ENCODE results near the gene DLGAP3.
"Not testable (repeated sequence)": the region's sequence is repeated elsewhere in the genome, so short reads cannot be mapped to it uniquely, and the experiment has no call there.

DLGAP3 gene

DNA sequence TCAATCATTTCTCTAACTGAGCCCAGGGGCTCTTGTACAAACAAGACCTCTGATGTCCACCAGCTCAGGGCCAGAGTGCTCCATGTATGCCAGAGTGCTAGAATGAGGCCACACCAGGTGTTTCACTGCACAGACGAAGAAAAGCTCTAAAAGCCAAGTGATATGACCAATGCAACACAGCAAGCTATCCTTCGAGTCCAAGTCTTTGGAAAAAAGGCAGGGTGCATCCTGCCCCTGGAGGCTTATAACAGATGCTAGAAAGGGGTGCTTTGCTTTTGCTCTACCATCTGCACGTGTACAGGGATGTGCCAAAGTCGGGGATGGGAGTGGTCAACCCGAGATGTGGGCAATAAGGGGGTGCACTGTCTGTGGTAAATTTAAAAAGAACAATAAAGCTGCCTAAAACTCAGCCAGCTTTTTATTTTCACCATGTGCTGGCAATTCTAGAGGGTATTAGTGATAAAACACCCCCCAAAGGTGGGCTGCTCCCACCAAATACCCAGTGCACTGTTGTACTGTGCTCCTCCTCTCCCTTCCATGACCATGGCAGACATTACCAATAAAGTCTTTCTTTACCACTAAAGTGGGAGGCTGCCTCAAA is 102.0 kb downstream of the DLGAP3 start:
- TF ChIP-seq, protein P1, sequence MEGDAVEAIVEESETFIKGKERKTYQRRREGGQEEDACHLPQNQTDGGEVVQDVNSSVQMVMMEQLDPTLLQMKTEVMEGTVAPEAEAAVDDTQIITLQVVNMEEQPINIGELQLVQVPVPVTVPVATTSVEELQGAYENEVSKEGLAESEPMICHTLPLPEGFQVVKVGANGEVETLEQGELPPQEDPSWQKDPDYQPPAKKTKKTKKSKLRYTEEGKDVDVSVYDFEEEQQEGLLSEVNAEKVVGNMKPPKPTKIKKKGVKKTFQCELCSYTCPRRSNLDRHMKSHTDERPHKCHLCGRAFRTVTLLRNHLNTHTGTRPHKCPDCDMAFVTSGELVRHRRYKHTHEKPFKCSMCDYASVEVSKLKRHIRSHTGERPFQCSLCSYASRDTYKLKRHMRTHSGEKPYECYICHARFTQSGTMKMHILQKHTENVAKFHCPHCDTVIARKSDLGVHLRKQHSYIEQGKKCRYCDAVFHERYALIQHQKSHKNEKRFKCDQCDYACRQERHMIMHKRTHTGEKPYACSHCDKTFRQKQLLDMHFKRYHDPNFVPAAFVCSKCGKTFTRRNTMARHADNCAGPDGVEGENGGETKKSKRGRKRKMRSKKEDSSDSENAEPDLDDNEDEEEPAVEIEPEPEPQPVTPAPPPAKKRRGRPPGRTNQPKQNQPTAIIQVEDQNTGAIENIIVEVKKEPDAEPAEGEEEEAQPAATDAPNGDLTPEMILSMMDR (conservative IDR thresholded peaks at IDR 0.05) = no peak

DNA sequence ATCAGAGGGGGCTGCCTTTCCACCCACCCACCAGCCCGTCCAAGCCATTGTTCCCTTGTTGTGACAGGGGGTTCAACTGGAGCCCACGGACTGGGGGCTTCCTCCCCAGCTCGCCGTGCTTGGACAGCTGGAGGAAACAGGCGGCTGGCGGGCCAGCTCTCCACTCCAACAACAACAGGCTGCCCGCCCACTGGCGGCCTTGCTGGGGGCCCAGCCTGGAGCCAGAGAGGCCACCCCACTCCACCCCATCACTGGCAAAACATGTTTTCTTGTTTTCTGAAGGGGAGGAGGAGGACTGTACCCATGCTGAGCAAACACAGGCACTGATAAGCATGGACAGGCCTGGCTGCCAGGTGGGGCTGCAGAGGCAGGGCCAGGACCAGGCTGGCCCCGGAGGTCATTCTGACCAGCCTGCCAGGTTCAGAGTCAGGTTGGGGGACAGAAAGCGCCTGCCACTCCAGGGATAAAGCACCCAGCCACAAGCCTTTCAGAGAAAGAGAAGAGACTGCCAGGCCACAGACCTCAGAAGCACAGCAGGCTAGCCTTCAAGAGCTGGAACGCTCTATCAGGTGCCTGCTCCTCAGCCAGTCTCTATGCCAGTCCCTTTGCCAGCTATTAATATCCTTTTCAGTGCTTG is 103.9 kb downstream of the DLGAP3 start:
- TF ChIP-seq, protein P1 (conservative IDR thresholded peaks at IDR 0.05) = no peak
- peak overlapping the region; percentile 57; the same call in 1 of the 2 replicates for H3K27ac ChIP-seq

More for the DNA sequence above, 102.0 kb downstream of the DLGAP3 start:
- H3K27ac ChIP-seq = no peak overlapping the region

DNA sequence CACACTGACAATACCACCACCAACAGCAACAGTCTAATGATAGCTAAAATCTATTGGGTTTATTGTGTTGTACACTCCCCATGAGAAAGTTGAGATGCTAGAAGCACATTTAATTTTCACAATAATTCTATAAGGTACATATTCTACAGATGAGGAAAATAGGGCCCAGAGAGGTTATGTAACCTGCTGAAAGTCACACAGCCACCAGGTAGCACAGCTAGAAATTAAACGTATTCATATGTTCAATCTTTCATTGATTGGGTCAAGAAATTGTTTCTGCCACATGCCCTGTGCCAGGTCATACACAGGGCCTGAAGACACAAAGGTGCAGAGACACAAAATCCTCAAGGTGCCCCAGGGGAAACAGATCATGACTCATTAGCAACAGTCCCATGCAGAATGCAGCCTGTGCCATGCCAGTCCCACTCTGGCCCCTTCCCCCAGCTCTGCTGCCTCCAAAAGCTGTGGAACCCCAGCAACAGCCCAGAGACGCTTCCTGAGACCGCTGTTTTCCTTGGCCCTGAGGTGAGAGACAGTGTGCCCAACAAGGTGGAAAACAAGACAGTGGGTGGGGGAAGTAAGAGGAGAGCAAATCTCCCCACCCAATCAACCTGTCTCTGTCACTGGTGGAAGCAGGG is 104.5 kb downstream of the DLGAP3 start:
- TF ChIP-seq, protein P1 (conservative IDR thresholded peaks at IDR 0.05) = no peak

DNA sequence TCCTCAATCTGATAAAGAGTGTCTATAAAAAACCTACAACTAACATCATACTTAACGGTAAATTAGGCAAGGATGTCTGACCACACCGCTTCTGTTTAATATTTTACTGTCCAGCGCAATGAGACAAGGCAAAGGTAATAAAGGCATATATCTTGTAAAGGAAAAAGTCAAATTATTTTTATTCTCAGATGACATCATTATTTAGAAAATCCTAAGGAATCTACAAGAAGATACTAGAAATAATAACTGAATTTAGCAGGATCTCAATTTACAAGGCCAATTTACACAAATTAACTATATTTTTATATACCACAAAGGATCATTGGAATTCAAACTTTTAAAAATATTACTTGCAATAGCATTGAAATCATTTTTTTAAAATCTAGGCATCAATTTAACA is 107.2 kb downstream of the DLGAP3 start:
- TF ChIP-seq, protein P1 (conservative IDR thresholded peaks at IDR 0.05) = no peak
- no peak overlapping the region for H3K27ac ChIP-seq

More for the DNA sequence above, 104.5 kb downstream of the DLGAP3 start:
- H3K27ac ChIP-seq = peak overlapping the region; percentile 57; the same call in 1 of the 2 replicates

DNA sequence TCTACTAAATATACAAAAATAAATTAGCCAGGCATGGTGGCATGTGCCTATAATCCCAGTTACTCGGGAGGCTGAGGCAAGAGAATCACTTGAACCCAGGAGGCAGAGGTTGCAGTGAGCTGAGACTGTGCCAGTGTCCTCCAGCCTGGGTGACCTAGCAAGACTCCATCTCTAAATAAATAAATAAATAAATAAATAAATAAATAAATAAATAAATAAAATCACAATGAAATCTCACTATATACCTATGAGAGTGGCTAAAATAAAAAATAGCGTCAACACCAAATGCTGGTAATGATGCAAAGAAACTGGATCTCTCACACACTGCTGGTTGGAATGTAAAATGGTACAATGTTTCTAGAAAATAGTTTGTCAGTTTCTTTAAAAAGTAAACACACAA is 110.6 kb downstream of the DLGAP3 start:
- not testable (repeated sequence) for H3K27ac ChIP-seq

DNA sequence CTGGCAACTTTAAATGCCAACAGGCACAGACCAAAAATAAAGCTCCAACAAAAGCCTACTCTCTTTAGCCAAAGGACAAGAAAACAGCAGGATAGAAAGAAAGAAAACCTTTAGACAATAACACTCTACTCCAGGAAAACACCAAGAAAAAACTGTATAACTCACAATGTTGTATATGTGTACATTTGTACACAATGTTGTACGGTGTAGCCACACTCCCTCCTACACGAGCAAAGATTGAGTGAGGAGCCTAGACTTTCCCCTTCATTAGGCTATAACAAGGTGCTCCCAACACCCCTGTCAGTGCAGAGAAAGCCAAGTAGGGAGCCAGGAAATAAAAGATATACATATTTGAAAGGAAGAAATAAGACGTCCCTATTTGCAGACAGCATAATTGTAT is 112.7 kb downstream of the DLGAP3 start:
- H3K27ac ChIP-seq = peak overlapping the region; percentile 60
- TF ChIP-seq, protein P1 (conservative IDR thresholded peaks at IDR 0.05) = no peak

DNA sequence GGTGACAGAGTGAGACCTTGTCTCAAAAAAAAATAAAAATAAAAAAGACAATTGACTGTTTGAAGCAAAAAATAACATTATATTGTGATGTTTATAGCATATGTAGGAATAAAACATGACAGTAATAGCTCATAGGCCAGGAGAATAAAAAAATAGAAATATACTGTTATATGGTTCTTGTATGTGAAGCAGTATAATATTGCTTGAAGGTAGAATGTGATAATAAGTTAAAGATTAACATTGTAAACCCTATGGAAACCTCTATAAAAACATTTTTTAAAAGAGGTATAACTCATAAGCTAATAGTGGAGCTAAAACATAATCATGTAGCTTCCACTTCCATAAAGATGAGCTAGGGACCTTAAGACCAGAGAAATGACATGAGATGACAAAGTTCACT is 113.1 kb downstream of the DLGAP3 start:
- TF ChIP-seq, protein P1 (conservative IDR thresholded peaks at IDR 0.05) = no peak
- peak overlapping the region; percentile 60 for H3K27ac ChIP-seq
